ENCODE measurements around the gene TNS3. TPM values are rescaled to one million over a fixed set of nuclear protein-coding genes. Genes with fewer than 3 reads are reported as not detected.
"Not testable (repeated sequence)": the region's sequence is repeated elsewhere in the genome, so short reads cannot be mapped to it uniquely, and the experiment has no call there.

Gene TNS3
- total and polyA plus RNA-seq, 4 donors, result 40.5 to 140 (median 86.7) TPM

DNA sequence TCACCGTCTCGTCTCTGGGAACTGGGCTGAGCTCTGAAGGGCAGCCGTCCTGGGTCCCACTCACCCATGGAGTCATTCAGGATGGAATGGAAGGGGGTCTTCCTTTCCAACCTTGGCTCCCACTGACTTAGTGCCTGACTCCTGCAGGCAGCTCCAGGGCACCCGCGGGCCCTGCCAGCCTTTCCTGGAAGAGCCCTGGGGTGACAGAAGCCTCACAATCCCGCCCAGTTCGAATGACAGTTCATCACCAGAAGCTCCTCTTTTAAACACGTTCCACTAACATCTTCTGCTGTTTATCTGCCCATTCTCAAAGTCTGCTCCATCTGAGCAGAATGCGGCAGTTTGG lies 110.6 kb downstream of the TNS3 start:
- WGBS, 2 donors, result 51 to 56% methylated on average over 9 of the region's 9 CpGs
- Histone ChIP-seq H3K4me3 (ENCODE audit: low read length in 2 of 2) (no peak overlapping the region), H3K4me1 (ENCODE audit: control insufficient read depth in 1 of 2, insufficient read depth in 2 of 2, low read length in 2 of 2) (no peaks in the 10 kb centered on the region), H3K9me3 (ENCODE audit: control insufficient read depth, low read length) (no peaks in the 10 kb centered on the region), H3K27me3 (ENCODE audit: control insufficient read depth in 1 of 2, insufficient read depth in 2 of 2, low read length in 1 of 2) (no peaks in the 10 kb centered on the region), H3K27ac (ENCODE audit: low read depth in 1 of 2, low read length in 2 of 2) (no peak overlapping the region), H3K36me3 (ENCODE audit: control insufficient read depth in 1 of 2, insufficient read depth in 2 of 2, low read length in 1 of 2) (no peaks in the 10 kb centered on the region)
- no peak for DNase-seq
- no peak for ATAC-seq (ENCODE audit: low FRiP score)
- intact Hi-C loops (cut with DNase I), result no loop called here

DNA sequence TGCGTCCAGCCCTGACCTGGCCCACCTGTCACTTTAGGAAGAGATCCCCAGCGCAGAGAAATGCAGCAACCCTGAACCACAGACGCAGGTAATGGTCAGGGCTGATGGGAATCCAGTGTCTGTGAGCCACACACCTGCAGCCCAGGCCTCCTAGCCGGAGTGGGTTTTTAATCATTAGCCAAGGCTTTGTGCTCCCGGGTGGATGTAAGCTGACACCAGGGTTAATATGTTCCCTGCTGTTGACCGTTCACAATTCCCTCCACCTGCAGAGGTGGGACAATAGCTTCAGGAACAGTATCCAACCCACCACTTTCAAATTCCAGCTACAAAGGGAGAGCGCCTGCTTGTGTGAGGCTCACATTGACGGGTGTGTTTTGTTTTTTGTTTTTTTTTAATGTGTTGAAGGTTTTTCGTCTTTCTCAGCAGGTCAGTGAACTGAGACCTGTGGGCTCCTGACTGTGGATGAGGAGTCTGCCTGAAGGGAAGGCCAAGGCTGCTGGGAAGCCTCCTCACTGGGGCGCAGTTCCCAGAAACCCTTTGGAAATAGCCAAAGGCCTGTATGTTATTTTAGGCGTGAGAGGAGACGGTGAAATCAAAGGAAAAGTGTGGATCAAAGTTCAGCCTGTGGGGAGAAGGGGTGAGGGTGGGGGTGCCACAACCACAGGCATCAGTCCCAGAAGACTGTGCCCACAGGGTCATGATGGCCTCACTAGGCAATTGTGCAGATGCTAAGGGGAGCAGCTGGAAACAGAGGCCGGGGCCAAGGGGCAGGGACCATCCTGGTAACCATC lies 111.1 kb downstream of the TNS3 start:
- WGBS, 2 donors, result 58% methylated on average over 13 of the region's 13 CpGs
- Histone ChIP-seq H3K4me1 (ENCODE audit: control insufficient read depth in 1 of 2, insufficient read depth in 2 of 2, low read length in 2 of 2) (no peaks in the 10 kb centered on the region), H3K27ac (ENCODE audit: low read depth in 1 of 2, low read length in 2 of 2) (no peak overlapping the region), H3K9me3 (ENCODE audit: control insufficient read depth, low read length) (no peaks in the 10 kb centered on the region), H3K27me3 (ENCODE audit: control insufficient read depth in 1 of 2, insufficient read depth in 2 of 2, low read length in 1 of 2) (no peaks in the 10 kb centered on the region), H3K36me3 (ENCODE audit: control insufficient read depth in 1 of 2, insufficient read depth in 2 of 2, low read length in 1 of 2) (no peaks in the 10 kb centered on the region), H3K4me3 (ENCODE audit: low read length in 2 of 2) (no peak overlapping the region)
- no peak for DNase-seq
- no peak for ATAC-seq (ENCODE audit: low FRiP score)
- intact Hi-C loops (cut with DNase I), result no loop called here

DNA sequence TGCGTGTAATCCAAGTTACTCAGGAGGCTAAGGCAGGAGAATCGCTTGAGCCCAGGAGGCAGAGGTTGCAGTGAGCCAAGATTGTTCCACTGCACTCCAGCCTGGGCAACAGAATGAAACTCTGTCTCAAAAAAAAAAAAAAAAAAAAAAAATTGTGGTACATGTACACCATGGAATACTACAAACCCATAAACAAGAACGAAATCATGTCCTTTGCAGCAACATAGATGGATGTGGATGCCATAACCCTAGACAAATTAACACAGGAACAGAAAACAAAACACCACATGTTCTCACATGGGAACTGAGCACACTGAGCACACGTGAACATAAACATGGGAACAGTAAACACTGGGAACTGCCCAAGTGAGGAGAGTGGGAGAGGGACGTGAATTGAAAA lies 112.1 kb downstream of the TNS3 start:
- DNase-seq; H3K27me3 ChIP-seq (ENCODE audit: control insufficient read depth in 1 of 2, insufficient read depth in 2 of 2, low read length in 1 of 2); intact Hi-C loops (cut with DNase I); ATAC-seq (ENCODE audit: low FRiP score); H3K4me1 ChIP-seq (ENCODE audit: control insufficient read depth in 1 of 2, insufficient read depth in 2 of 2, low read length in 2 of 2); H3K9me3 ChIP-seq (ENCODE audit: control insufficient read depth, low read length); H3K36me3 ChIP-seq (ENCODE audit: control insufficient read depth in 1 of 2, insufficient read depth in 2 of 2, low read length in 1 of 2); H3K4me3 ChIP-seq (ENCODE audit: low read length in 2 of 2); H3K27ac ChIP-seq (ENCODE audit: low read depth in 1 of 2, low read length in 2 of 2): not testable (repeated sequence)
- WGBS, 2 donors, result 90 to 91% methylated on average over 5 of the region's 5 CpGs

GRCh38 chr7:47466832-47467231 lies 115.1 kb downstream of the TNS3 start:
- H3K36me3 ChIP-seq (ENCODE audit: control insufficient read depth in 1 of 2, insufficient read depth in 2 of 2, low read length in 1 of 2), result no peaks in the 10 kb centered on the region
- ATAC-seq (ENCODE audit: low FRiP score) (no peak), DNase-seq (no peak)
- intact Hi-C loops (cut with DNase I), result no loop called here
- 86 to 89% methylated on average over 4 of the region's 4 CpGs for WGBS, 2 donors
- no peak overlapping the region for H3K27ac ChIP-seq (ENCODE audit: low read depth in 1 of 2, low read length in 2 of 2)
- H3K27me3 ChIP-seq (ENCODE audit: control insufficient read depth in 1 of 2, insufficient read depth in 2 of 2, low read length in 1 of 2), result no peaks in the 10 kb centered on the region
- no peak overlapping the region for H3K4me3 ChIP-seq (ENCODE audit: low read length in 2 of 2)
- no peaks in the 10 kb centered on the region for H3K9me3 ChIP-seq (ENCODE audit: control insufficient read depth, low read length)
- no peaks in the 10 kb centered on the region for H3K4me1 ChIP-seq (ENCODE audit: control insufficient read depth in 1 of 2, insufficient read depth in 2 of 2, low read length in 2 of 2)

DNA sequence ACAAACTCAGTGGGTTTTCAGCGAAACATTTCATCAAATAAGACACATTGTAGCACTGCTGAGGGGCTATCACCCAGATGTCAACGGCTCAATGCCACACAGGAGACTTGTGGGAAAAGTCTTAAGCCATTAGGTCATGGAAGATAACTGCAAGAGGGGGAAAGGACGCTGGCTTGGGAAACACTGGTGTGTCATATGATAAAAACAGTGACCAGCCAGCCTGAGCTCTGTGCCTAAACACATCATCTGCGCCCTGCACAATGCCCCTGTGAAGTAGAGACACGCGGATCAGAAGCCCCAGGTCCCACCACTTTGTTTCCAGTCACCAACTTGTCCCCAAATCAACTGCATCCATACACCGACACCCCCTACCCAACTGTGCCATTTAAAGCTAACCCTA lies 116.7 kb downstream of the TNS3 start:
- Histone ChIP-seq H3K4me1 (ENCODE audit: control insufficient read depth in 1 of 2, insufficient read depth in 2 of 2, low read length in 2 of 2) (peaks cover 0 to 2% of the 10 kb centered on the region in 2 donors), H3K27me3 (ENCODE audit: control insufficient read depth in 1 of 2, insufficient read depth in 2 of 2, low read length in 1 of 2) (no peaks in the 10 kb centered on the region), H3K4me3 (ENCODE audit: low read length in 2 of 2) (no peak overlapping the region), H3K9me3 (ENCODE audit: control insufficient read depth, low read length) (no peaks in the 10 kb centered on the region), H3K36me3 (ENCODE audit: control insufficient read depth in 1 of 2, insufficient read depth in 2 of 2, low read length in 1 of 2) (no peaks in the 10 kb centered on the region), H3K27ac (ENCODE audit: low read depth in 1 of 2, low read length in 2 of 2) (no peak overlapping the region)
- intact Hi-C loops (cut with DNase I), result no loop called here
- peak; percentile 12 for ATAC-seq (ENCODE audit: low FRiP score)
- DNase-seq, result no peak
- WGBS, 2 donors, result 17 to 23% methylated on average over 7 of the region's 7 CpGs

DNA sequence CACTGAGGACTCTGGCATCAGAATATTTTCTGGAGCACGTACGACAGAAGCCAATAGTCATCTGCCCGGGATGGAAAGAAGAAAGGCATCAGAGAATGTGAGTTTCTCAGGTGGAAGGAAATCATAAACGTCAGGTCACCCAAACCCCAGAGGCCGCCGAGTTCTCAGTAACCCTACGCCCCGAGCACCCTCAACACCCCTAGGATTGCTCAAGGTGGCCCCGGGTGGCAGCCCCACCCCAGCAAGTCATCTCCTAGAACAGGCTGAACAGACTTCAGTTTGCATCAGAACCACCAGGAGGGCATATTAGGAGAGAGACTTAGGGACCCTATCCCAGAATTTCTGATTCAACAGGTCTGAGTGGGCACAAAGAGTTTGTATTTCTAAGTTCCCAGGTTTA lies 117.6 kb downstream of the TNS3 start:
- H3K27ac ChIP-seq (ENCODE audit: low read depth in 1 of 2, low read length in 2 of 2), result no peak overlapping the region
- peaks cover 0 to 2% of the 10 kb centered on the region in 2 donors for H3K4me1 ChIP-seq (ENCODE audit: control insufficient read depth in 1 of 2, insufficient read depth in 2 of 2, low read length in 2 of 2)
- no peaks in the 10 kb centered on the region for H3K36me3 ChIP-seq (ENCODE audit: control insufficient read depth in 1 of 2, insufficient read depth in 2 of 2, low read length in 1 of 2)
- DNase-seq (no peak), ATAC-seq (ENCODE audit: low FRiP score) (no peak)
- H3K27me3 ChIP-seq (ENCODE audit: control insufficient read depth in 1 of 2, insufficient read depth in 2 of 2, low read length in 1 of 2), result no peaks in the 10 kb centered on the region
- 77 to 83% methylated on average over 9 of the region's 9 CpGs for WGBS, 2 donors
- H3K4me3 ChIP-seq (ENCODE audit: low read length in 2 of 2), result no peak overlapping the region
- intact Hi-C loops (cut with DNase I), result no loop called here
- no peaks in the 10 kb centered on the region for H3K9me3 ChIP-seq (ENCODE audit: control insufficient read depth, low read length)

DNA sequence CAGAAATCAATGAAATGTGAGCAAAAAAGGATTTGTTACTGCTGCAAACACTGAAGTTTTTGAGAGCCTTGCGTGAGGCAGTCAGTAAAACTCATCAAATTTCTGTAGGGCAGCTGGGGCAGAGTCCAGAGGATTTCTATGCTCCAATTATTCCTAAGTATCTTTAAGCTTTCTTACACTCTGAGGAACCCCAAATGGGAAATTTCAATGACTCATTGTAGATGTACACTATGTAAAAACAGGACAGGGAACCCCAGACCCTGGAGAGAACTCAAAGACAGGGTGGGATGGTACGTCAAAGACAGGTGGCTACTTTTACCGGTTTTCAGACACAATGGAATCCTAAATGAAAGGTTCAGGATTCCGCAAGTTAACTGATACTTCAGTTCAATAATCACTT lies 120.2 kb downstream of the TNS3 start:
- no peaks in the 10 kb centered on the region for H3K9me3 ChIP-seq (ENCODE audit: control insufficient read depth, low read length)
- H3K4me1 ChIP-seq (ENCODE audit: control insufficient read depth in 1 of 2, insufficient read depth in 2 of 2, low read length in 2 of 2), result peaks cover 2 to 4% of the 10 kb centered on the region in 2 donors
- intact Hi-C loops (cut with DNase I), result no loop called here
- WGBS, 2 donors, result 90 to 91% methylated on average over 4 of the region's 4 CpGs
- H3K27ac ChIP-seq (ENCODE audit: low read depth in 1 of 2, low read length in 2 of 2), result no peak overlapping the region
- ATAC-seq (ENCODE audit: low FRiP score) (no peak), DNase-seq (peak in 1 of 2 donors; percentile 4)
- H3K4me3 ChIP-seq (ENCODE audit: low read length in 2 of 2), result no peak overlapping the region
- no peaks in the 10 kb centered on the region for H3K36me3 ChIP-seq (ENCODE audit: control insufficient read depth in 1 of 2, insufficient read depth in 2 of 2, low read length in 1 of 2)
- H3K27me3 ChIP-seq (ENCODE audit: control insufficient read depth in 1 of 2, insufficient read depth in 2 of 2, low read length in 1 of 2), result no peaks in the 10 kb centered on the region

GRCh38 chr7:47461161-47461560 lies 120.8 kb downstream of the TNS3 start:
- H3K27me3 ChIP-seq (ENCODE audit: control insufficient read depth in 1 of 2, insufficient read depth in 2 of 2, low read length in 1 of 2), result no peaks in the 10 kb centered on the region
- no peaks in the 10 kb centered on the region for H3K36me3 ChIP-seq (ENCODE audit: control insufficient read depth in 1 of 2, insufficient read depth in 2 of 2, low read length in 1 of 2)
- peak; percentile 49 for ATAC-seq (ENCODE audit: low FRiP score)
- peaks cover 2 to 4% of the 10 kb centered on the region in 2 donors for H3K4me1 ChIP-seq (ENCODE audit: control insufficient read depth in 1 of 2, insufficient read depth in 2 of 2, low read length in 2 of 2)
- peak overlapping the region in 1 of 2 donors; percentile 56 for H3K27ac ChIP-seq (ENCODE audit: low read depth in 1 of 2, low read length in 2 of 2)
- intact Hi-C loops (cut with DNase I), result no loop called here
- H3K9me3 ChIP-seq (ENCODE audit: control insufficient read depth, low read length), result no peaks in the 10 kb centered on the region
- WGBS, 2 donors, result 8 to 16% methylated on average over 4 of the region's 4 CpGs
- H3K4me3 ChIP-seq (ENCODE audit: low read length in 2 of 2), result no peak overlapping the region
- peak; percentile 69 to 87 for DNase-seq

GRCh38 chr7:47460251-47460989 lies 121.5 kb downstream of the TNS3 start:
- no peak for DNase-seq
- ATAC-seq (ENCODE audit: low FRiP score), result no peak
- H3K27ac ChIP-seq (ENCODE audit: low read depth in 1 of 2, low read length in 2 of 2), result peak overlapping the region in 1 of 2 donors; percentile 2
- H3K36me3 ChIP-seq (ENCODE audit: control insufficient read depth in 1 of 2, insufficient read depth in 2 of 2, low read length in 1 of 2), result no peaks in the 10 kb centered on the region
- H3K27me3 ChIP-seq (ENCODE audit: control insufficient read depth in 1 of 2, insufficient read depth in 2 of 2, low read length in 1 of 2), result no peaks in the 10 kb centered on the region
- intact Hi-C loops (cut with DNase I), result no loop called here
- H3K9me3 ChIP-seq (ENCODE audit: control insufficient read depth, low read length), result no peaks in the 10 kb centered on the region
- H3K4me1 ChIP-seq (ENCODE audit: control insufficient read depth in 1 of 2, insufficient read depth in 2 of 2, low read length in 2 of 2), result peaks cover 2 to 4% of the 10 kb centered on the region in 2 donors
- no peak overlapping the region for H3K4me3 ChIP-seq (ENCODE audit: low read length in 2 of 2)
- WGBS, 2 donors, result 61 to 62% methylated on average over 11 of the region's 11 CpGs

All from aorta (tissue), 5 donors.